ENCODE measurements around the gene FIBCD1.

DNA sequence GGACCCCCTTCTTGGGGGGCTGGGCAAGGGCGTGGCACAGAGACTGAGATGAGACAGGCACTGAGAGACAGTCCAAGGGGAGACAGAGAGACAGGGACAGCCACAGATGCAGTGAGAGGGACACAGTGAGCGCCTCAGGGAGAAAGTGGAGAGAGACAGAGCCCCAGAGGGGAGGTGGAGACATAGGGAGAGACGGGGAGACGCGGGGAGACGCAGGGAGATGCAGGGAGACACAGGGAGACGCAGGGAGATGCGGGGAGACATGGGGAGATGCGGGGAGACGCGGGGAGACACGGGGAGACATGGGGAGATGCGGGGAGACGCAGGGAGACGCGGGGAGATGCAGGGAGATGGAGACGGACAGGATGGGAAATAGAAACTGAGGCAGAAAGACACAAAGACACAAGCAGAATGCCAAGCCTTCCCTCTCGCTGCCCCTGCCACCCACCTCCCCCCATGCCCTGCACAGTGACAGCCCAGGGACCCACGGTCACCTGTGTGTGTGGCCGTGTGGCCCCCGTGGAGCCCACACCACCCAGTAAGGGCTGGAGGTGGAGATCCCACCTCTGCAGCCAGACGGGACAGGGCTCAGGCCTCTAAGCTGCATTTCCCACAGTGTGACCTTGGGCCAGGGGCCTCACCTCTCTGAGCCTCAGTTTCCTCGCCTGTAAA lies 8.8 kb downstream of the FIBCD1 start:
- no peak for TF ChIP-seq EZH2 (IDR thresholded peaks at IDR 0.05; ENCODE audit: insufficient read depth, poor library complexity, severe bottlenecking)
- no peak for TF ChIP-seq EZH2phosphoT487 (IDR thresholded peaks at IDR 0.05; ENCODE audit: insufficient read depth, low read depth)
